HG02870 (cell line): ENCODE data around the gene PRH2.

Source experiments
- ATAC-seq: cut with Tn5 transposase; IDR thresholded peaks from one replicate; pipeline ENCODE4 v1.9.1; 2021; ENCODE audit warnings: mild to moderate bottlenecking, moderate library complexity; ENCODE audit not compliant: unreplicated experiment

The PRH2 gene

DNA sequence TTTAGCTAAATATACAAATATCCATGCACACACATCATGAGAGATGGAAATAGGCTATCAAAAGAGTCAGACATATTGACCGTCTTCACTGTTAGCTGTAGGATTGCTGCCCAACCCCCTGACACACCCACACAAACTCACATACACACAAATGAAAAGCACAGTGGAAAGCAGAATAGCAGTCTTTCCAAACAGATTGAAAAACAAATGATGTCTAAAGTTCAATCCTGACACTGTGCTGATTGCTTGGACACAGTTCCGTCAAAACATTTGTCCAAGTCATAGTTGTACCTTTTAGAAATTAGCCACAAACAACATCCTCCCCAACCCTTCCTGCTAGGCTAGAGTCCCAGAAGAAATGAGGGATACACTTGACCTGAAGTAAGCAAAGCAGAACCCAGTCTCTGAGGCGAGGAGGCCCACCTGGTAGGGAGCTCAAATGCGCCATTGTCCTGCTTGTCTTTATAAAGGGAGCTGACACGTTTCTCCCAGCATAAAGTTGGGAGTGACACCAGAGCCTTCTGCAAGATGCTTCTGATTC, at the start of gene PRH2:
Gene PRH2 (plus strand): TSS at position 491 of the 541 bp plus-strand sequence. CDS start 38 bp downstream, at position 529.
- ATAC-seq, result no peak

DNA sequence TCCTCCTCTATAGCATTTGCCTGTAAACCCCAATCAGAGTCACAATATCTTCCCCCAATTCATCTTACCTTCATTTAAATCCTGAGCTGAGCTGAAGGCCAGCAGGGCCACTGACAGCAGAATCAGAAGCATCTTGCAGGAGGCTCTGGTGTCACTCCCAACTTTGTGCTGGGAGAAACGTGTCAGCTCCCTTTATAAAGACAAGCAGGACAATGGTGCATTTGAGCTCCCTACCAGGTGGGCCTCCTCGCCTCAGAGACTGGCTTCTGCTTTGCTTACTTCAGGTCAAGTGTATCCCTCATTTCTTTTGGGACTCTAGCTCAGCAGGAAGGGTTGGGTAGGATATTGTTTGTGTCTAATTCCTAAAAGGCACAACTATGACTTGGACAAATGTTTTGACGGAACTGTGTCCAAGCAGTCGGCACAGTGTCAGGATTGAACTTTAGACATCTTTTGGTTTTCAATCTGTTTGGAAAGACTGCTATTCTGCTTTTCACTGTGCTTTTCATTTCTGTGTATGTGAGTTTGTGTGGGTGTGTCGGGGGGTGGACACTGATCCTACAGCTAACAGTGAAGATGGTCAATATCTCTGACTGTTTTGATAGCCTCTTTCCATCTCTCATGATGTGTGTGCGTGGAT, 44.8 kb upstream of the PRH2 start, which contains the start of gene PRH1:
Gene PRH1 (minus strand): TSS at position 170 of the 640 bp plus-strand sequence. CDS start 38 bp downstream, at position 132.
- ATAC-seq, result no peak

- ATAC-seq, result no peak
These were observed 39.8 kb upstream of the PRH2 start for GRCh38 chr12:10889226-10889625.

DNA sequence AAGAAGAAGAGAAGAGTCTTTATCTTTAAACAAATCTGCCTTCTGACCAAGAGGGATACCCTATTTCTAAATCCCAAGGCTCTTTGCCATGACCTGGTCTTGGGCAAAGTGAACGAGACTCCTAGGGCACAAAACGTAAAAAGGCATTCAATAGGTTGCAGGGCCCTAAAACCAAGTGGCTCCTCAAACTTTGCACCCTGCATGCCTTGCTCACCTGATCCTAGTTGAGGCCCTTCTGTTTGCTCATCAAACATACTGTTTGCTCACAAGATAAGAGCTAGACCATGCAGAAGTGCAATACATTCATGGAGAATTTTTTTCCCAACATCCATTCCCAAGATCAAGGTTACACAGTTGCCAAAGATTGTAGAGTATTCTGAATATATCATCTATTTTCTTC, 37.1 kb upstream of the PRH2 start:
- no peak for ATAC-seq

DNA sequence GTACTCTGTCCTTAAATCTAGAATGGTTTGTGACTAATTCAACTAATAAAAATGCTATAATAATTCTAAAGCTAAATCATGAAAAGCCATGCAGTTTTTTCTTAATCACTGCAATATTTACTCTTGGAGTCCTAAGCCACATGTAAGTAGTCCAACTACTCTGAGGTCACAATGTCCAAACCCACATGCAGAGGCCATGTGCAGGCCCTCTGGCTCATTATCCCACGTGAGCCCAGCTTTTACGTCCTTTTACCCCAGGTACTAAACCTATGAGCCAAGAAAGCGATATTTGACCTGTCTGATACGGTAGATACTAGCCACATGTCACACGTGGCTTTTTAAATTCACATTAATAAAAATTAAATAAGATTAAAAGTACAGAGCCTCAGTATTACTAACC, 32.2 kb upstream of the PRH2 start:
- no peak for ATAC-seq

GRCh38 chr12:10900530-10900929, 28.5 kb upstream of the PRH2 start:
- no peak for ATAC-seq

DNA sequence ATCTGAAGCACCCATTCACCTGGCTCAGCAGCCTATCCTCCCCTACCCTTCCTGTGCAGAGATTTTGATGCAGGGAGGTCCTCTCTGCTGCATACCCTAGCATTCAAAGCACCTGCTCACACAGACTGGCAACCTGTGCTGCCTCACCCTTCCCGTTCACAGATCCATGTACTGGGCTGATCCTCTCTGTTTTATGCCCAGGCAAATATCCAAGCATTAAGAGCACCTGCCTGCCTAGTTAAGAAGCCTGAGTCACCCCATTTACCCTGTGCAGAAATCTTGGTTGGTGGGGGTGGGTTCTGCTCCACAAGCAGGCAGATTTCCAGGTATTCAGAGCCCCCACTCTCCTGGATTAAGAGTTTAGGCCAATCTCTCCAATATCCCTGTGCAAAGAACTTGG, 28.1 kb upstream of the PRH2 start:
- ATAC-seq, result no peak

DNA sequence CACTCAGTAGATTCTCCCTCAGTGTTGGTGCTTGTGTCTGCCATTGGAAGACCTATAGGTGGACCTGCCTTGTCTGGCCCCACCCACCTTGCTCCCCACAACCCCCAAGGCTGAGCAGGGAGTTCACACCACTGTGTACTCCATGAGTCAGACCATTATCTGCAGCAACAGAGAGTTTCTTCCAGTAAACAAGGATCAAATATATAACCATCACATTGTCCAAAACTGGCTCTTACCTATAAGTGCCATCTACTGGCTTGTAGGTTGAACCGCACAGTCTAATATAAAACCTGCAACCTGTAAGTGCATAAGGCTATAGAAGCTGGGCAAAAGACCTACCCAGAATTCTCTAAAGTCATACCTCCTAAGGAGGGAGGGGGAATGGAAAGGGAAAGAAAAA, 27.6 kb upstream of the PRH2 start:
- no peak for ATAC-seq

- ATAC-seq, result no peak
These were observed 24.4 kb upstream of the PRH2 start for GRCh38 chr12:10904686-10905085.

DNA sequence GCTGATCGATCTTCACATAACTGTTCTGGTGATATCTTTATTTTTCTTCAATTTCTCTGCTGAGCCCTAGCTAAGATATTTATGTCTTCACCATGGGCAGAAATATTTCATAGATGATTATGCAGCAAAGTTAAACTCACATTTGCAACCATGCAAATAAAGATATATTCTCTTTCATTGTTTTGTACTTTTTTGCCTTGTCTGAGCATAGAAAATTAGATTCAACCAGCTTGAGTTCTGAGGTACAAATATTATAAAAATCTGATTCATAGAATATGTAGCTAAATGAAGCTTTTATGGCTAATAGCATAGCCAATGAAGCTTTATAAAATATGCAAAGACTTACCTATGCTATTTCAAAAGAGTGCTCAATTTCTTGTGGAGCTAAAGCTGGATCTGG, 19.6 kb upstream of the PRH2 start, which contains the start of gene TAS2R13:
Gene TAS2R13 (minus strand): TSS at position 101 of the 400 bp plus-strand sequence. CDS start 264 bp downstream, outside the sequence.
- ATAC-seq, result no peak

- ATAC-seq, result no peak
These were observed 18.7 kb upstream of the PRH2 start for GRCh38 chr12:10910380-10910779.

DNA sequence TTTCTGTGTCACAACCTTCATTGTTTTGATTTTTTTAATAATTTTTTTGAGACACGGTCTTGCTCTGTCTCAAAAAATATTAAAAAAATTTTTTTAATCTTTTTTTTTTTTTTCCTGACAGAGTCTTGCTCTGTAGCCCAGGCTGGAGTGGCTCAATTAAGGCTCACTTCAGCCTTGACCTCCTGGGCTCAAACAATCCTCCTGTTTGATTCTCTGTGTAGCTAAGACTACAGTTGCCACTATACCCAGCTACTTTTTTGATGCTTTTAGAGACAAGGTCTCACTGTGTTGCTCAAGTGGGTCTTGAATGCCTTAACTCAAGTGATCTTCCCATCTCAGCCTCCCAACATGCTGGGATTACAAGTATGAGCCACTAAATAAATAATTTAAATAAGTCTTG, 9.2 kb upstream of the PRH2 start:
- ATAC-seq, result no peak

GRCh38 chr12:10926269-10926668, 2.8 kb upstream of the PRH2 start:
- no peak for ATAC-seq

DNA sequence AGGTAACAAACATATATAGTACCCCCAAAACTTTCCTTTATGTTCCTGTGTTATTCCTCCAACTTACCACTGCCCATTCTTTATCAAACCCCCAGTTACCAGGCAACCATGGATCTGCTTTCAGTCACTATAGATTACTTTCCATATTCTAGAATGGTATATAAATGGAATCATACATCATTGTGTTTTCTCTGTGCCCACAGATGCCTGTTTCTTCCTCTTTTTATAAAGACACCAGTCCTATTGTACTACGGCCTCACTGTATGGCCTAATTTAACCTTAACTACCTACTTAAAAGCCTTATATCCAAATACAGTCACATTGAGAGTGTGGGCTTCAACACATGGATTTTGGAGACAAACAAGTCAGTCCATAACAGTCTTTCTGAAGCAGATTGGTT, 7.5 kb downstream of the PRH2 start:
- no peak for ATAC-seq

GRCh38 chr12:10939163-10939562, 10.1 kb downstream of the PRH2 start, which contains the start of gene TAS2R14:
TAS2R14 (minus strand) TSS chr12:10939263; CDS start chr12:10939207, 56 bp downstream.
- ATAC-seq, result no peak

DNA sequence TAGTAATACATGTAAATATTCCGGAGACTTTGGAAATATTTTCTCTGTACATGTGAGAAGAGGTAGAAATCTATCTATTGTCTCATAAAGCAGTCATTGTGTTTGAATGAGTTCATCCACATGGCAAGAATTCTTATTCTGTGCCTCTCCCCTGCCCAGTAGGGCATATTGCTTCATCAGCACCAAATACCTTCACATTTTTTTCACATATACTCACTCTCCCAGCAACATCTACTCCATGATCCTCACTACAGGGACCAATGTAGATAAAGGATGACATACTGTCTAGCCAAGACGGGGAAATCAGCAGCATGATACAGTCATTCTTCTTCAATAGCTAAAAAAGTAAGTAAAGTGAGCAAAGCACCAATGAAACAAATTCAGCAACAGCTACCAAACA, 11.4 kb downstream of the PRH2 start:
- no peak for ATAC-seq

DNA sequence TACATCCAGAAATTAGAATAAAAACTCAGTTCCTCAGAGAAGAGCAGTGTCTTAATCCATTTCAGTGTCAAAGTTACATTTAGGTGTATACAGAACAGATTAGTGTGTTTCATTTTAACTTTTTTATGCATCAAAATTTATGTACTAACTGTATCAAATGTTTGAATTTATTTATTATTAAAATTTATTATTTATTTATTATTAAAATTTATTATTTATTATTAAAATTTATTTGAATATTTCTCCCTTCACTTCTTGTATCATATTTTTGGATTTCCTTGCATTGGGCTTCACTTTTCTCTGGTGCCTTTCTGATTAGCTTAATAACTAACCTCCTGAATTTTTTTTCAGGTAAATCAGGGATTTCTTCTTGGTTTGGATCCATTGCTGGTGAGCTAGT, 12.3 kb downstream of the PRH2 start:
- no peak for ATAC-seq

GRCh38 chr12:10941916-10942607, 13.0 kb downstream of the PRH2 start:
- no peak for ATAC-seq

DNA sequence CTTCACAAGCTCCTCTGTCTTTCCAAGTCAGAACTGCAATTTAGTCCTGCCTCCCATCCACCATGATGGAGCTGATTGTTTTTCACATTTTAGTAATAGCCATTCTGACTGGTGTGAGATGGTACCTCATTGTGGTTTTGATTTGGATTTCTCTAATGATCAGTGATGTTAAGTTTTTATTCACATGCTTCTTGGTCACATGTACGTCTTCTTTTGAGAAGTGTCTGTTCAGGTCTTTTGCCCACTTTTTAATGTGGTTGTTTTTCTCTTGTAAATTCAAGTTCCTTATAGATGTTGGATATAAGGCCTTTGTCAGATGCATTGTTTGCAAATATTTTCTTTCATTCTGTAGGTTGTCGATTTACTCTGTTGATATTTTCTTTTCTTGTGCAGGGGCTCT, 14.1 kb downstream of the PRH2 start:
- no peak for ATAC-seq

DNA sequence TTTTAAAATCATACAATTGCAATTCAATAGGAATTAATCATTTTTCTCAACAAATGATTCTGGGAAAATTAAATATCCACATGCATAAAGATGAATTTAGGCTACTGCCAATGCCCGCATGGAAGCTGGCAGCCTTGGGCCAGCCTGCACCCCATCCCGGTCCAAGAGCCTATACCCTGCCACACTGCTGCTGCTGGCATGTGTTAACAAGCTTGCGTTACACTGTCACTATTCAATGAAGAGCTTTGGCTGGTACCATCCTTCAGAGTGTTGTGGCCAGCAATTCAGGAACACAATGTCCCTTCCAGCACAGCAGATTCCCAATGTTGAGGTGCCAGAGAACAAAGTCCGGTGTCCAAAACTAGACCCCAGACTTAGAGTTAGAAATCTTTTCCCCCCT, 23.6 kb downstream of the PRH2 start:
- ATAC-seq, result no peak

DNA sequence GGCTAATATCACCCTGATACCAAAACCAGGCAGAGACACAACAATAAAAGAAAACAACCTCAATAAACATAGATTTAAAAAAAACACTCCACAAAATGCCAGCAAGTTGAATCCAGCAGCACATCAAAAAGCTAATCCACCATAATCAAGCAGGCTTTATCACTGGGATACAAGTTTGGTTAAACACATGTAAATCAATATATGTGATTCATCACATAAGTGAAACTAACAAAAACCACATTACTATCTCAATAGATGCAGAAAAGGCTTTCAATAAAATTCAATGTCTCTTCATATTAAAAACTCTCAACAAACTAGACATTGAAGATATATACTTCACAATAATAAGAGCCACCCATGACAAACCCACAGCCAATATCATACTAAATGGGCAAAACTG, 27.0 kb downstream of the PRH2 start:
- ATAC-seq, result no peak

DNA sequence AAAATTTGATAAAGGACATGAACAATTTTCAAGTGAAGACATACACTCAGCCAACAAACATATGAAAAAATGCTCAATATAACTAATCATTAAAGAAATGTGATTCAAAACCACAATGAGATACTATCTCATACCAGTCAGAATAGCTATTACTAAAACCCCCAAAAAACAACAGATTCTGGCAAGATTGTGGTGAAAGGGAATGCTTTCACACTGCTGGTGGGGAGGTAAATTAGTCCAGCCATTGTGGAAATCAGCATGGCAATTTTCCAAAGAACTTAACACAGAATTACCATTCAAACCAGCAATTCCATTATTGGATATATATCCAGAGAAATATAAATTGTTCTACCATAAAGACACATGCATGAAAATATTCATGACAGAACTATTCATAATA, 28.7 kb downstream of the PRH2 start:
- no peak for ATAC-seq
